ENCODE data around the gene ACADS. TPM values are rescaled to one million over a fixed set of nuclear protein-coding genes. Genes with fewer than 3 reads are reported as not detected.

The ACADS gene
- total RNA-seq, 2 donors from 2014 or later: 86.0 to 202 TPM

- intact Hi-C loops (cut with DNase I): no loop called here
- H3K36me3 ChIP-seq: no peaks in the 10 kb centered on the region
- no peak overlapping the region for H3K4me3 ChIP-seq
- no peak for TF ChIP-seq CTCF (IDR thresholded peaks at IDR 0.05)
- DNase-seq: no peak
- no peaks in the 10 kb centered on the region for H3K9me3 ChIP-seq
- H3K27ac ChIP-seq: no peak overlapping the region
- peak overlapping the region in 1 of 2 donors; percentile 2 for H3K9ac ChIP-seq (ENCODE audit: low read depth in 2 of 2, low read length in 2 of 2)
- no peaks in the 10 kb centered on the region for H3K27me3 ChIP-seq
- no peaks in the 10 kb centered on the region for H3K4me1 ChIP-seq
These were observed 48.7 kb downstream of the ACADS start for GRCh38 chr12:120774169-120774916.

DNA sequence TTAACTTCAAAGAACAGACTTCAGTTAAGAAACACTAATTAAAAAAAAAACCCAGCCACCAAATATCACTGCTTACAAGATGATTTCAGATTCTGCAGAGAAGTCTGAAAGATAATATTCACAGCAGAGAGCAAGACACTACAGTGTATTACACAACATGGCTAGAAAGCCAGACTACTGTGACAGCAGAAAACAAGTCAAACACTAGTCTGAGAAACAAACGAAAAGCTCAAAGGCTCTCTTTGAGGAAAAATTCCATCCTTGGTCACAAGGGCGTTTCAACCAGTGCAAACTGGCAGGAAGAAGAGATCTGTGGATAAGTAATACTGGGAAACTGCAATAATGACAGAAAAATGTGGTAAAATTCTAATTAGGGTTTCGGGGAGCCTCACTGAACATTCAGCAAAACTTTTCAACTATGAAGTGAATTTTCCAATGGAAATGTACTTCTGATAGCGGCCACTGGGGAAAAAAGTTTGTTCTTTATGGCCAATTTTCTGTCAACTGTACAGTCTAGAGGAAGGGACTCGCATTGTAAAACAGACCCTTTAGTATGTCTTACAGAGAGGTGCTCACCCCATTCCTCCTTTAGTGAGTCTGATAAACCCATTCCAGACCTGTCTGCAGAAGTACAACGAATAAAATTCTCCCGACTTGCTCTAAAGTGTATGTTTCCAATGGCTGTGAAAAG is 50.4 kb downstream of the ACADS start:
- H3K9me3 ChIP-seq: no peaks in the 10 kb centered on the region
- no peaks in the 10 kb centered on the region for H3K27me3 ChIP-seq
- no peak overlapping the region for H3K4me3 ChIP-seq
- no peak overlapping the region for H3K27ac ChIP-seq
- H3K9ac ChIP-seq (ENCODE audit: low read depth in 2 of 2, low read length in 2 of 2): no peak overlapping the region
- intact Hi-C loops (cut with DNase I): no loop called here
- TF ChIP-seq CTCF (IDR thresholded peaks at IDR 0.05): no peak
- no peak for DNase-seq
- no peaks in the 10 kb centered on the region for H3K4me1 ChIP-seq
- H3K36me3 ChIP-seq: no peaks in the 10 kb centered on the region

DNA sequence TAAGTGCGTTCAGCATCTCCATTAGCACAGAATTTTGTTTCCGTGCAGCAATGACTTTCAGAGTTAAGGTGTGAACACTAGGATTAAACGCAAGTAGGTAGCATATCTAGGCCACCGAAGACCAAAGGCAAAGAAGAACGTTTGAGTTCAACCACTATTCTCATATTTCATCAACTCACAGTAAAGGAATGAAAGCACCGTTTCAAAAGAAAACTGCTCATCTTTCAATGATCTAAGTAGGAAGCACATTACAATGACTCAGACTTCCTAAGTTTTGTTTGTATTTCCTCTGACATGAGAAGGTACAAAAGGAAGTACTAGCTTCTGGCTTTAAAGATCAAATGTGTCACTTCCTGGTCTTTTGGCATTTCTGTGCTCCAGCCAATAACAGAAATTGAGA is 57.6 kb downstream of the ACADS start:
- Histone ChIP-seq H3K4me3 (no peak overlapping the region), H3K9ac (ENCODE audit: low read depth in 2 of 2, low read length in 2 of 2) (no peak overlapping the region), H3K4me1 (no peaks in the 10 kb centered on the region), H3K9me3 (no peaks in the 10 kb centered on the region), H3K27ac (no peak overlapping the region), H3K36me3 (no peaks in the 10 kb centered on the region), H3K27me3 (no peaks in the 10 kb centered on the region)
- TF ChIP-seq CTCF (IDR thresholded peaks at IDR 0.05): no peak
- intact Hi-C loops (cut with DNase I): no loop called here
- no peak for DNase-seq

GRCh38 chr12:120784804-120785203 is 59.2 kb downstream of the ACADS start:
- no peaks in the 10 kb centered on the region for H3K4me1 ChIP-seq
- intact Hi-C loops (cut with DNase I): no loop called here
- H3K36me3 ChIP-seq: no peaks in the 10 kb centered on the region
- TF ChIP-seq CTCF (IDR thresholded peaks at IDR 0.05): no peak
- H3K9me3 ChIP-seq: no peaks in the 10 kb centered on the region
- no peak overlapping the region for H3K27ac ChIP-seq
- DNase-seq: no peak
- H3K9ac ChIP-seq (ENCODE audit: low read depth in 2 of 2, low read length in 2 of 2): no peak overlapping the region
- H3K27me3 ChIP-seq: no peaks in the 10 kb centered on the region
- H3K4me3 ChIP-seq: no peak overlapping the region

- no peaks in the 10 kb centered on the region for H3K27me3 ChIP-seq
- no peaks in the 10 kb centered on the region for H3K4me1 ChIP-seq
- no peak overlapping the region for H3K4me3 ChIP-seq
- no peaks in the 10 kb centered on the region for H3K9me3 ChIP-seq
- no peak overlapping the region for H3K27ac ChIP-seq
- H3K36me3 ChIP-seq: no peaks in the 10 kb centered on the region
- no peak for TF ChIP-seq CTCF (IDR thresholded peaks at IDR 0.05)
- H3K9ac ChIP-seq (ENCODE audit: low read depth in 2 of 2, low read length in 2 of 2): no peak overlapping the region
- no peak for DNase-seq
- intact Hi-C loops (cut with DNase I): no loop called here
These were observed 62.3 kb downstream of the ACADS start for GRCh38 chr12:120787889-120788288.

Other genes with a start within 250 kb of the ACADS start
- 100 to 1,000 TPM; 359 to 463 TPM for gene DYNLL1, start 229.7 kb upstream of the ACADS start, total RNA-seq
- gene COQ5, start 196.7 kb upstream of the ACADS start, total RNA-seq: 10 to 100 TPM; 35.8 to 46.6 TPM
- 100 to 1,000 TPM; 199 to 226 TPM for gene RNF10, start 191.5 kb upstream of the ACADS start, total RNA-seq
- gene POP5, start 144.4 kb upstream of the ACADS start, total RNA-seq: 10 to 100 TPM; 22.8 to 77.7 TPM
- gene CABP1, start 85.2 kb upstream of the ACADS start, total RNA-seq: under 1 TPM; 0.77 to 0.79 TPM
- gene MLEC, start 38.7 kb upstream of the ACADS start, total RNA-seq: 100 to 1,000 TPM; 331 to 500 TPM
- gene UNC119B, start 15.4 kb upstream of the ACADS start, total RNA-seq: 10 to 100 TPM; 22.7 to 28.3 TPM
- gene SPPL3, start 178.5 kb downstream of the ACADS start, total RNA-seq: 10 to 100 TPM; 44.7 to 55.2 TPM

All from colonic mucosa (tissue), 4 donors.